Measurements from ENCODE around the gene PREX1.

Gene PREX1

GRCh38 chr20:48656137-48656536 lies 171.7 kb downstream of the PREX1 start:
- Histone ChIP-seq H3K27ac (ENCODE audit: poor library complexity, severe bottlenecking) (no peak overlapping the region), H3K4me3 (ENCODE audit: severe bottlenecking) (no peak overlapping the region), H3K4me1 (ENCODE audit: insufficient read depth, poor library complexity, severe bottlenecking) (no peaks in the 10 kb centered on the region), H3K27me3 (ENCODE audit: insufficient read depth, poor library complexity, severe bottlenecking) (no peaks in the 10 kb centered on the region), H3K9me3 (ENCODE audit: severe bottlenecking) (no peaks in the 10 kb centered on the region), H3K36me3 (ENCODE audit: low read depth) (no peaks in the 10 kb centered on the region)
- ATAC-seq (ENCODE audit: low read depth) (no peak), DNase-seq (ENCODE audit: low spot score) (no peak)
- TF ChIP-seq CTCF (IDR thresholded peaks at IDR 0.05; ENCODE audit: poor library complexity, severe bottlenecking), result no peak

- DNase-seq (ENCODE audit: low spot score), result no peak
- Histone ChIP-seq H3K27me3 (ENCODE audit: insufficient read depth, poor library complexity, severe bottlenecking) (no peaks in the 10 kb centered on the region), H3K4me3 (ENCODE audit: severe bottlenecking) (no peak overlapping the region), H3K4me1 (ENCODE audit: insufficient read depth, poor library complexity, severe bottlenecking) (no peaks in the 10 kb centered on the region), H3K27ac (ENCODE audit: poor library complexity, severe bottlenecking) (no peak overlapping the region), H3K36me3 (ENCODE audit: low read depth) (no peaks in the 10 kb centered on the region), H3K9me3 (ENCODE audit: severe bottlenecking) (no peaks in the 10 kb centered on the region)
- TF ChIP-seq CTCF (IDR thresholded peaks at IDR 0.05; ENCODE audit: poor library complexity, severe bottlenecking), result no peak
- ATAC-seq (ENCODE audit: low read depth), result no peak
Measured at GRCh38 chr20:48653706-48654051, 174.1 kb downstream of the PREX1 start.

- H3K4me1 ChIP-seq (ENCODE audit: insufficient read depth, poor library complexity, severe bottlenecking), result no peaks in the 10 kb centered on the region
- H3K27ac ChIP-seq (ENCODE audit: poor library complexity, severe bottlenecking), result no peak overlapping the region
- no peaks in the 10 kb centered on the region for H3K9me3 ChIP-seq (ENCODE audit: severe bottlenecking)
- no peaks in the 10 kb centered on the region for H3K36me3 ChIP-seq (ENCODE audit: low read depth)
- H3K4me3 ChIP-seq (ENCODE audit: severe bottlenecking), result no peak overlapping the region
- no peaks in the 10 kb centered on the region for H3K27me3 ChIP-seq (ENCODE audit: insufficient read depth, poor library complexity, severe bottlenecking)
- no peak for ATAC-seq (ENCODE audit: low read depth)
- peak; percentile 76 for DNase-seq (ENCODE audit: low spot score)
- no peak for TF ChIP-seq CTCF (IDR thresholded peaks at IDR 0.05; ENCODE audit: poor library complexity, severe bottlenecking)
Measured at GRCh38 chr20:48652961-48653705, 174.7 kb downstream of the PREX1 start.

- no peaks in the 10 kb centered on the region for H3K9me3 ChIP-seq (ENCODE audit: severe bottlenecking)
- ATAC-seq (ENCODE audit: low read depth), result no peak
- no peaks in the 10 kb centered on the region for H3K4me1 ChIP-seq (ENCODE audit: insufficient read depth, poor library complexity, severe bottlenecking)
- no peaks in the 10 kb centered on the region for H3K36me3 ChIP-seq (ENCODE audit: low read depth)
- H3K4me3 ChIP-seq (ENCODE audit: severe bottlenecking), result no peak overlapping the region
- no peak for TF ChIP-seq CTCF (IDR thresholded peaks at IDR 0.05; ENCODE audit: poor library complexity, severe bottlenecking)
- no peak overlapping the region for H3K27ac ChIP-seq (ENCODE audit: poor library complexity, severe bottlenecking)
- no peak for DNase-seq (ENCODE audit: low spot score)
- no peaks in the 10 kb centered on the region for H3K27me3 ChIP-seq (ENCODE audit: insufficient read depth, poor library complexity, severe bottlenecking)
Measured at GRCh38 chr20:48651960-48652359, 175.8 kb downstream of the PREX1 start.

GRCh38 chr20:48651271-48651670 lies 176.5 kb downstream of the PREX1 start:
- TF ChIP-seq CTCF (IDR thresholded peaks at IDR 0.05; ENCODE audit: poor library complexity, severe bottlenecking), result no peak
- no peaks in the 10 kb centered on the region for H3K9me3 ChIP-seq (ENCODE audit: severe bottlenecking)
- H3K36me3 ChIP-seq (ENCODE audit: low read depth), result no peaks in the 10 kb centered on the region
- H3K4me1 ChIP-seq (ENCODE audit: insufficient read depth, poor library complexity, severe bottlenecking), result no peaks in the 10 kb centered on the region
- H3K4me3 ChIP-seq (ENCODE audit: severe bottlenecking), result no peak overlapping the region
- no peak overlapping the region for H3K27ac ChIP-seq (ENCODE audit: poor library complexity, severe bottlenecking)
- ATAC-seq (ENCODE audit: low read depth), result no peak
- H3K27me3 ChIP-seq (ENCODE audit: insufficient read depth, poor library complexity, severe bottlenecking), result no peaks in the 10 kb centered on the region
- no peak for DNase-seq (ENCODE audit: low spot score)
